K562 (cell line): ENCODE data around the gene GPHN. TPM values are rescaled to one million over a fixed set of nuclear protein-coding genes. Genes with fewer than 3 reads are reported as not detected.

Source experiments
- ATAC-seq: fragments of 200-7000 bp; cut with Tn5 transposase; 3 replicates; pipeline ENCODE4 v1.9.1; 2020; ENCODE audit warnings: moderate library complexity
- BruUV-seq: library from RNA; stranded (reverse); fragments of 400-500 nt; replicated peaks from 2 replicates; lab custom pipeline; 2021; lab: Mats Ljungman, UMichigan
- CTCF ChIA-PET: fragments of 300-600 bp; formaldehyde crosslinking; extraction: SDS; loops from one replicate; lab custom pipeline; 2021; ENCODE audit warnings: low intra/inter-chr PET ratio; lab: Yijun Ruan, JAX
- POLR2A ChIA-PET: fragments of 300-600, 350-650 bp; sonication (Branson Sonifier 250); formaldehyde crosslinking; extraction: SDS; loops from one replicate; lab custom pipeline; 2021; ENCODE audit warnings: antibody characterized with exemption, inconsistent platforms; lab: Yijun Ruan, JAX
- DNase-seq, 4 experiments: peaks; one replicate each; pipeline versions ENCODE4 v3.0.0 to v3.0.0-alpha.2; 2011 to 2018; ENCODE audit warnings: low spot score in 3 of 4, mixed read lengths in 3 of 4; ENCODE audit errors: extremely low read depth in 1 of 4
- FAIRE-seq: peaks from 2 replicates; lab custom pipeline; 2011; peaks lifted over from hg19 to GRCh38; lab: Jason Lieb, UNC
- H2AFZ ChIP-seq: 2 replicates; pipeline ENCODE4 v1.6.0; 2011; ENCODE audit warnings: low read depth, low read length, control low read depth, inconsistent platforms
- H3K27ac ChIP-seq: fragments of 200-600 bp; 3 replicates; pipeline ENCODE4 v1.8.0; 2011; ENCODE audit warnings: low read depth, mild to moderate bottlenecking, control low read depth, inconsistent platforms, low read length, moderate library complexity, mixed read lengths; ENCODE audit errors: extremely low read depth
- H3K27me3 ChIP-seq, 2 experiments: fragments of 300-600 bp in 1 of 2; 2 replicates in 1 of 2; 3 replicates in 1 of 2; pipeline versions ENCODE4 v1.6.0 to v1.8.0; 2011; ENCODE audit warnings: inconsistent platforms in 2 of 2, low read length in 2 of 2, mild to moderate bottlenecking in 1 of 2, mixed read lengths in 1 of 2, moderate library complexity in 1 of 2; ENCODE audit not compliant: control insufficient read depth in 2 of 2, insufficient read depth in 2 of 2
- H3K36me3 ChIP-seq: fragments of 300-600 bp; 3 replicates; pipeline ENCODE4 v1.8.0; 2011; ENCODE audit warnings: mild to moderate bottlenecking, low read length, inconsistent platforms; ENCODE audit not compliant: control insufficient read depth, insufficient read depth
- H3K4me1 ChIP-seq, 2 experiments: fragments of 200-600 bp in 1 of 2; replicated peaks in 1 of 2; 2 replicates in 1 of 2; 3 replicates in 1 of 2; pipeline versions ENCODE4 v1.5.1 to v1.8.0; 2011; ENCODE audit warnings: inconsistent platforms in 2 of 2, low read length in 2 of 2, mild to moderate bottlenecking in 1 of 2, mixed read lengths in 1 of 2, moderate library complexity in 1 of 2; ENCODE audit not compliant: control insufficient read depth in 2 of 2, insufficient read depth in 2 of 2
- H3K4me2 ChIP-seq: 2 replicates; pipeline ENCODE4 v1.6.1; 2011; ENCODE audit warnings: low read length, control low read depth, inconsistent platforms, mixed read lengths; ENCODE audit not compliant: insufficient read depth
- H3K4me3 ChIP-seq: fragments of 200-600 bp; sonication (generic), shearing (Covaris generic); 2 replicates; pipeline ENCODE4 v1.5.1; 2016; ENCODE audit warnings: control low read depth, inconsistent platforms
- H3K79me2 ChIP-seq: fragments of 200-600 bp; 3 replicates; pipeline ENCODE4 v1.8.0; 2011; ENCODE audit warnings: low read length, inconsistent platforms; ENCODE audit not compliant: control insufficient read depth, insufficient read depth
- H3K9ac ChIP-seq, 2 experiments: 2 replicates each; pipeline versions ENCODE4 v1.6.0 to v1.6.1; 2011; ENCODE audit warnings: low read depth in 2 of 2, low read length in 2 of 2, control low read depth in 1 of 2, inconsistent platforms in 1 of 2, mild to moderate bottlenecking in 1 of 2, mixed read lengths in 1 of 2; ENCODE audit not compliant: insufficient read depth in 1 of 2
- H3K9me1 ChIP-seq: one replicate; pipeline ENCODE4 v1.6.0; 2011; ENCODE audit warnings: inconsistent platforms, mild to moderate bottlenecking, low read length, moderate library complexity; ENCODE audit not compliant: control insufficient read depth, insufficient read depth
- H3K9me3 ChIP-seq: replicated peaks from 2 replicates; pipeline ENCODE4 v1.5.1; 2011; ENCODE audit warnings: low read depth, low read length, inconsistent platforms; ENCODE audit not compliant: control insufficient read depth, insufficient read depth
- H4K20me1 ChIP-seq: replicated peaks from 2 replicates; pipeline ENCODE4 v1.6.1; 2011; ENCODE audit warnings: low read length, inconsistent platforms, mixed read lengths; ENCODE audit not compliant: control insufficient read depth, insufficient read depth
- ARID2 ChIP-seq: fragments of 450-650 bp; IDR thresholded peaks from 2 replicates; pipeline ENCODE4 v1.6.1; 2017; ENCODE audit warnings: antibody characterized with exemption, mild to moderate bottlenecking
- CCNT2 ChIP-seq: IDR thresholded peaks from 2 replicates; pipeline ENCODE4 v1.6.1; 2011; ENCODE audit warnings: borderline replicate concordance, low read depth, mild to moderate bottlenecking, moderate library complexity, mixed read lengths, low read length; ENCODE audit not compliant: insufficient read length; ENCODE audit errors: extremely low read depth
- ERF ChIP-seq: fragments of 450-650 bp; formaldehyde crosslinking; IDR thresholded peaks from 2 replicates; pipeline ENCODE4 v1.4.0; 2020; ENCODE audit warnings: mild to moderate bottlenecking, mixed read lengths
- HNRNPUL1 ChIP-seq: fragments of 200-400 bp; formaldehyde crosslinking; IDR thresholded peaks from 2 replicates; pipeline ENCODE4 v1.6.1; 2017; ENCODE audit warnings: low read length
- KLF10 ChIP-seq: fragments of 250-450 bp; sonication (Bioruptor Pico); IDR thresholded peaks from 2 replicates; pipeline ENCODE4 v1.6.1; 2021; ENCODE audit warnings: matching md5 sums
- MXD1 ChIP-seq: fragments of 250-450 bp; sonication (Bioruptor Pico); IDR thresholded peaks from 2 replicates; pipeline ENCODE4 v1.8.0; 2021; ENCODE audit warnings: borderline replicate concordance, mild to moderate bottlenecking, moderate library complexity; ENCODE audit not compliant: poor library complexity, severe bottlenecking
- SMARCC2 ChIP-seq: fragments of 450-650 bp; IDR thresholded peaks from 2 replicates; pipeline ENCODE4 v1.6.1; 2017; ENCODE audit warnings: antibody characterized with exemption, moderate library complexity, mild to moderate bottlenecking, low read depth
- ZNF143 ChIP-seq: sonication (generic); formaldehyde crosslinking; IDR thresholded peaks from 2 replicates; pipeline ENCODE4 v1.9.0; 2022; ENCODE audit warnings: mild to moderate bottlenecking, missing genetic modification reagents
- WGBS: fragments of 100-300 bp; shearing (Covaris generic); methylation state at CpG from one replicate; pipeline ENCODE4 v1.1.6; 2016; ENCODE audit warnings: low coverage, mixed read lengths; ENCODE audit not compliant: insufficient coverage; ENCODE audit errors: missing lambda C conversion rate; 5-methylcytosine and 5-hydroxymethylcytosine counted together
- in situ Hi-C: fragments of 300-500 bp; cut with MboI; formaldehyde crosslinking; loops from 4 replicates; pipeline ENCODE4 v1.15.0; 2018; ENCODE audit warnings: inconsistent platforms, mixed read lengths
- intact Hi-C: fragments of 100-400 bp; cut with micrococcal nuclease; formaldehyde crosslinking; loops from 2 replicates; pipeline ENCODE4 v1.14.2; 2022
- polyA plus RNA-seq, 8 experiments: library from polyadenylated mRNA; depleted of rRNA in 4 of 8; stranded (reverse) in 5 of 8; unstranded in 3 of 8; fragments of >200 nt; fragmentation: Nextera tagmentation in 2 of 8; fragmentation: Illumina TruSeq in 1 of 8; extraction: Ambion mirVana in 2 of 8; extraction: Trizol in 1 of 8; gene quantifications; 2 replicates each; pipeline versions ENCODE4 v1.2.1 to v1.2.3, GENCODE V29; 2011 to 2014; ENCODE audit warnings: inconsistent platforms in 1 of 8, missing spikeins in 1 of 8
- total RNA-seq, 7 experiments: library from RNA; depleted of rRNA in 6 of 7; stranded (reverse); fragments of >200 nt in 6 of 7; fragmentation: Illumina TruSeq in 2 of 7; extraction: Trizol in 2 of 7; gene quantifications; 2 replicates each; pipeline versions ENCODE4 v1.2.1 to v1.2.3, GENCODE V29; 2011 to 2021; ENCODE audit warnings: low replicate concordance in 1 of 7
- TF ChIP-seq, protein P1 (sequence below): fragments of 200-800 bp; sonication (Bioruptor generic); IDR thresholded peaks from 2 replicates; pipeline ENCODE4 v1.6.1; 2017; ENCODE audit warnings: missing genetic modification characterization, missing compliant biosample characterization
- TF ChIP-seq, protein P2 (sequence below): fragments of 450-650 bp; IDR thresholded peaks from 2 replicates; pipeline ENCODE4 v1.6.1; 2016; ENCODE audit warnings: borderline replicate concordance
- TF ChIP-seq, protein P3 (sequence below): sonication (generic); formaldehyde crosslinking; IDR thresholded peaks from 2 replicates; pipeline ENCODE4 v1.8.0; 2022; ENCODE audit warnings: mild to moderate bottlenecking, low read depth, missing genetic modification reagents

The GPHN gene
- total and polyA plus RNA-seq, 9 of the 15 experiments (the other 6 are each of a cell fraction or from before 2014, with no cell fraction given), result 5.9 to 16.0 (median 11.4) TPM

- POLR2A ChIA-PET, result no interaction called here
- no peak overlapping the region for H2AFZ ChIP-seq
- no TSS peak for BruUV-seq
- no peak overlapping the region for H3K4me3 ChIP-seq
- in situ Hi-C loops (no loop called here), intact Hi-C loops (no loop called here)
- no peaks in the 10 kb centered on the region for H3K27me3 ChIP-seq
- TF ChIP-seq KLF10 (no peak), MXD1 (CRISPR knock-in tag) (no peak), ZNF143 (CRISPR knock-in tag) (no peak), SMARCC2 (no peak), ERF (CRISPR knock-in tag) (no peak), HNRNPUL1 (no peak), CCNT2 (no peak), ARID2 (no peak)
- TF ChIP-seq, protein P1, sequence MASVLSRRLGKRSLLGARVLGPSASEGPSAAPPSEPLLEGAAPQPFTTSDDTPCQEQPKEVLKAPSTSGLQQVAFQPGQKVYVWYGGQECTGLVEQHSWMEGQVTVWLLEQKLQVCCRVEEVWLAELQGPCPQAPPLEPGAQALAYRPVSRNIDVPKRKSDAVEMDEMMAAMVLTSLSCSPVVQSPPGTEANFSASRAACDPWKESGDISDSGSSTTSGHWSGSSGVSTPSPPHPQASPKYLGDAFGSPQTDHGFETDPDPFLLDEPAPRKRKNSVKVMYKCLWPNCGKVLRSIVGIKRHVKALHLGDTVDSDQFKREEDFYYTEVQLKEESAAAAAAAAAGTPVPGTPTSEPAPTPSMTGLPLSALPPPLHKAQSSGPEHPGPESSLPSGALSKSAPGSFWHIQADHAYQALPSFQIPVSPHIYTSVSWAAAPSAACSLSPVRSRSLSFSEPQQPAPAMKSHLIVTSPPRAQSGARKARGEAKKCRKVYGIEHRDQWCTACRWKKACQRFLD, result no peak
- TF ChIP-seq, protein P2, sequence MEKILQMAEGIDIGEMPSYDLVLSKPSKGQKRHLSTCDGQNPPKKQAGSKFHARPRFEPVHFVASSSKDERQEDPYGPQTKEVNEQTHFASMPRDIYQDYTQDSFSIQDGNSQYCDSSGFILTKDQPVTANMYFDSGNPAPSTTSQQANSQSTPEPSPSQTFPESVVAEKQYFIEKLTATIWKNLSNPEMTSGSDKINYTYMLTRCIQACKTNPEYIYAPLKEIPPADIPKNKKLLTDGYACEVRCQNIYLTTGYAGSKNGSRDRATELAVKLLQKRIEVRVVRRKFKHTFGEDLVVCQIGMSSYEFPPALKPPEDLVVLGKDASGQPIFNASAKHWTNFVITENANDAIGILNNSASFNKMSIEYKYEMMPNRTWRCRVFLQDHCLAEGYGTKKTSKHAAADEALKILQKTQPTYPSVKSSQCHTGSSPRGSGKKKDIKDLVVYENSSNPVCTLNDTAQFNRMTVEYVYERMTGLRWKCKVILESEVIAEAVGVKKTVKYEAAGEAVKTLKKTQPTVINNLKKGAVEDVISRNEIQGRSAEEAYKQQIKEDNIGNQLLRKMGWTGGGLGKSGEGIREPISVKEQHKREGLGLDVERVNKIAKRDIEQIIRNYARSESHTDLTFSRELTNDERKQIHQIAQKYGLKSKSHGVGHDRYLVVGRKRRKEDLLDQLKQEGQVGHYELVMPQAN, result no peak
- TF ChIP-seq, protein P3, sequence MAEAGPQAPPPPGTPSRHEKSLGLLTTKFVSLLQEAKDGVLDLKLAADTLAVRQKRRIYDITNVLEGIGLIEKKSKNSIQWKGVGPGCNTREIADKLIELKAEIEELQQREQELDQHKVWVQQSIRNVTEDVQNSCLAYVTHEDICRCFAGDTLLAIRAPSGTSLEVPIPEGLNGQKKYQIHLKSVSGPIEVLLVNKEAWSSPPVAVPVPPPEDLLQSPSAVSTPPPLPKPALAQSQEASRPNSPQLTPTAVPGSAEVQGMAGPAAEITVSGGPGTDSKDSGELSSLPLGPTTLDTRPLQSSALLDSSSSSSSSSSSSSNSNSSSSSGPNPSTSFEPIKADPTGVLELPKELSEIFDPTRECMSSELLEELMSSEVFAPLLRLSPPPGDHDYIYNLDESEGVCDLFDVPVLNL (CRISPR knock-in tag), result no peak
- no peaks in the 10 kb centered on the region for H3K79me2 ChIP-seq
- H3K36me3 ChIP-seq, result no peaks in the 10 kb centered on the region
- no peaks in the 10 kb centered on the region for H3K9me3 ChIP-seq
- H3K4me2 ChIP-seq, result no peak overlapping the region
- H3K9ac ChIP-seq, result no peak overlapping the region
- no peaks in the 10 kb centered on the region for H3K9me1 ChIP-seq
- H3K27ac ChIP-seq, result no peak overlapping the region
- CTCF ChIA-PET, result no interaction called here
- WGBS, result 11% methylated on average over 4 of the region's 4 CpGs
- no peaks in the 10 kb centered on the region for H3K4me1 ChIP-seq
- DNase-seq, result no peak
- ATAC-seq, result no peak
- no peak for FAIRE-seq
- no peaks in the 10 kb centered on the region for H4K20me1 ChIP-seq
Measured at GRCh38 chr14:67221982-67222328, 714.0 kb downstream of the GPHN start.
